CD14-positive monocyte (primary cell): ENCODE data around the gene GLOD5. TPM values are rescaled to one million over a fixed set of nuclear protein-coding genes. Genes with fewer than 3 reads are reported as not detected.
A peak's percentile ranks its signal among the peaks of the same experiment; 100 is the strongest.

Experiments
- DNase-seq, 3 donors: peaks; one replicate each; pipeline ENCODE4 v3.0.0-alpha.2; 2011 to 2022
- H2AFZ ChIP-seq: 2 replicates; pipeline ENCODE4 v1.6.0; 2012; ENCODE audit warnings: mild to moderate bottlenecking, low read depth, low read length, inconsistent platforms; ENCODE audit not compliant: insufficient read depth, poor library complexity, severe bottlenecking
- H3K27ac ChIP-seq, 2 donors: 1 replicate in 1 of 2; 2 replicates in 1 of 2; pipeline ENCODE4 v1.5.1; 2012 to 2013; ENCODE audit warnings: low read length in 2 of 2, control low read depth in 1 of 2, inconsistent platforms in 1 of 2, low read depth in 1 of 2, mild to moderate bottlenecking in 1 of 2
- H3K27me3 ChIP-seq, 2 donors: one replicate each; pipeline versions ENCODE4 v1.6.0 to v1.6.1; 2011 to 2013; ENCODE audit warnings: low read length in 2 of 2; ENCODE audit not compliant: control insufficient read depth in 2 of 2, insufficient read depth in 2 of 2
- H3K36me3 ChIP-seq, 2 donors: replicated peaks in 1 of 2; 1 replicate in 1 of 2; 2 replicates in 1 of 2; pipeline versions ENCODE4 v1.5.1 to v1.6.1; 2012 to 2013; ENCODE audit warnings: low read length in 2 of 2, control low read depth in 1 of 2, inconsistent platforms in 1 of 2, mild to moderate bottlenecking in 1 of 2; ENCODE audit not compliant: insufficient read depth in 2 of 2, control insufficient read depth in 1 of 2
- H3K4me1 ChIP-seq, 2 donors: 1 replicate in 1 of 2; 2 replicates in 1 of 2; pipeline versions ENCODE4 v1.5.1 to v1.6.1; 2012 to 2013; ENCODE audit warnings: low read length in 2 of 2, control low read depth in 1 of 2, inconsistent platforms in 1 of 2, mild to moderate bottlenecking in 1 of 2, moderate library complexity in 1 of 2; ENCODE audit not compliant: insufficient read depth in 2 of 2, control insufficient read depth in 1 of 2
- H3K4me2 ChIP-seq: replicated peaks from 2 replicates; pipeline ENCODE3; 2012; ENCODE audit warnings: low read length, moderate library complexity, mild to moderate bottlenecking; ENCODE audit not compliant: poor library complexity, severe bottlenecking; ENCODE audit errors: extremely low read depth
- H3K4me3 ChIP-seq, 3 experiments: fragments of 200-600 bp in 1 of 3; sonication (generic) in 1 of 3; replicated peaks in 1 of 3; 1 replicate in 2 of 3; 2 replicates in 1 of 3; pipeline ENCODE4 v1.5.1; 2011 to 2013; ENCODE audit warnings: low read length in 3 of 3, mild to moderate bottlenecking in 3 of 3, control low read depth in 2 of 3, low read depth in 2 of 3, inconsistent platforms in 1 of 3, moderate library complexity in 1 of 3
- H3K79me2 ChIP-seq: 2 replicates; pipeline ENCODE4 v1.6.0; 2012; ENCODE audit warnings: mild to moderate bottlenecking, control low read depth, inconsistent platforms, low read length, moderate library complexity; ENCODE audit not compliant: insufficient read depth
- H3K9ac ChIP-seq: 2 replicates; pipeline ENCODE4 v1.6.0; 2017; ENCODE audit warnings: low read length, mild to moderate bottlenecking; ENCODE audit not compliant: insufficient read depth, poor library complexity, severe bottlenecking
- H3K9me3 ChIP-seq, 2 donors: replicated peaks in 1 of 2; 1 replicate in 1 of 2; 2 replicates in 1 of 2; pipeline versions ENCODE4 v1.5.1 to v1.6.1; 2012 to 2013; ENCODE audit warnings: low read length in 2 of 2, control low read depth in 1 of 2; ENCODE audit not compliant: control insufficient read depth in 1 of 2, insufficient read depth in 1 of 2
- H4K20me1 ChIP-seq: 2 replicates; pipeline ENCODE4 v1.6.0; 2012; ENCODE audit warnings: mild to moderate bottlenecking, low read length, control low read depth, moderate library complexity; ENCODE audit not compliant: insufficient read depth
- H3K27ac Mint-ChIP-seq, 7 donors: one replicate each; pipeline ENCODE4 v1.8.0; 2020; ENCODE audit warnings: mild to moderate bottlenecking in 7 of 7, mixed read lengths in 7 of 7, moderate library complexity in 6 of 7, inconsistent platforms in 2 of 7
- H3K27me3 Mint-ChIP-seq, 3 donors: one replicate each; pipeline ENCODE4 v1.8.0; 2021 to 2022; ENCODE audit warnings: low read depth in 3 of 3, mild to moderate bottlenecking in 3 of 3, mixed read lengths in 3 of 3, moderate library complexity in 3 of 3, inconsistent platforms in 1 of 3
- H3K36me3 Mint-ChIP-seq, 2 donors: one replicate each; pipeline ENCODE4 v1.8.0; 2020; ENCODE audit warnings: mixed read lengths in 2 of 2, inconsistent platforms in 1 of 2, mild to moderate bottlenecking in 1 of 2
- H3K4me1 Mint-ChIP-seq: one replicate; pipeline ENCODE4 v1.8.0; 2020; ENCODE audit warnings: mild to moderate bottlenecking, mixed read lengths
- H3K4me3 Mint-ChIP-seq, 2 donors: one replicate each; pipeline ENCODE4 v1.8.0; 2020; ENCODE audit warnings: mild to moderate bottlenecking in 2 of 2, mixed read lengths in 2 of 2, moderate library complexity in 1 of 2
- H3K9me3 Mint-ChIP-seq, 7 donors: one replicate each; pipeline ENCODE4 v1.8.0; 2020 to 2022; ENCODE audit warnings: mixed read lengths in 7 of 7, mild to moderate bottlenecking in 6 of 7, moderate library complexity in 6 of 7, inconsistent platforms in 2 of 7
- CTCF ChIP-seq: fragments of 200-600 bp; IDR thresholded peaks from one replicate; pipeline ENCODE4 v1.8.0; 2022; ENCODE audit warnings: antibody characterized with exemption, mild to moderate bottlenecking
- WGBS: methylation state at CpG from one replicate; pipeline ENCODE4 v1.1.5; 2013; ENCODE audit warnings: missing lambda C conversion rate; ENCODE audit not compliant: insufficient coverage; 5-methylcytosine and 5-hydroxymethylcytosine counted together
- intact Hi-C, 2 donors: fragments of 100-400 bp; cut with micrococcal nuclease; formaldehyde crosslinking; loops; one replicate each; pipeline versions ENCODE4 v1.15.0 to v1.15.1; 2023
- polyA plus RNA-seq, 3 donors: library from polyadenylated mRNA; depleted of rRNA in 1 of 3; unstranded in 2 of 3; stranded (reverse) in 1 of 3; fragments of 300-500 nt in 2 of 3; fragments of >200 nt in 1 of 3; fragmentation: Illumina TruSeq in 2 of 3; gene quantifications; 1 replicate in 2 of 3; 2 replicates in 1 of 3; pipeline ENCODE4 v1.2.3, GENCODE V29; 2012 to 2021

GLOD5 gene
- polyA plus RNA-seq, 3 donors: not detected

DNA sequence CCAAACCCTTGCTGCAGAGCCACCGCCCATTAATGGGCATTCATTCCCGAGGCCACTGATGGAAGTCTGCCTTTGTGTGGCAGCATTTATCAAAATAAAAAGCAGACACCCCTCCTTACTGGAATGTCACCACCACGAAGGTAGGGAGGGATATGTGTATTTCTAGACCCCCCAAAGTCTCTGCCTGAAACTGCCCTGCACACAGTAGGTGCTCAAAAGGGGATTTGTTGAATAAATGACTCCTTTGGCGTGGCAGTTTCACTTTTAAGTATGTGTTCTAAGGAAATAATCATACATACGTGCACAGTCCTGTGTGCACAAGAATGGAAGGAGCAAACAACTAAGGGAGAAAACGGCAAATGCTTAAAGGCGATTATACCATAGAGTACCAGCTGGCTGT is 23.6 kb upstream of the GLOD5 start:
- Histone ChIP-seq H3K4me1 (peaks cover 7 to 11% of the 10 kb centered on the region in 2 donors), H3K36me3 (no peaks in the 10 kb centered on the region), H3K27ac (peak overlapping the region; percentile 86 to 91), H2AFZ (peak overlapping the region; percentile 69), H3K79me2 (no peaks in the 10 kb centered on the region), H3K4me2 (peak overlapping the region; percentile 70), H4K20me1 (no peaks in the 10 kb centered on the region), H3K4me3 (peak overlapping the region; percentile 65 to 77 (median 68)), H3K9me3 (no peaks in the 10 kb centered on the region), H3K9ac (peak overlapping the region; percentile 82), H3K27me3 (no peaks in the 10 kb centered on the region)
- H3K27ac Mint-ChIP-seq: peak overlapping the region; percentile 89 to 96 (median 93)
- peaks cover 0 to 6% (median 0%) of the 10 kb centered on the region in 7 donors for H3K9me3 Mint-ChIP-seq
- H3K4me1 Mint-ChIP-seq: peaks cover 16% of the 10 kb centered on the region
- peaks cover 0 to 7% (median 1%) of the 10 kb centered on the region in 3 donors for H3K27me3 Mint-ChIP-seq
- no peak for DNase-seq
- 100% methylated on average over 1 of the region's 7 CpGs for WGBS
- no peak for TF ChIP-seq CTCF
- intact Hi-C loops: loop anchor here in 1 of 2 donors (5.0 kb wide), 1 partner anchor 64 kb away; the partner anchor contains the start of gene HDAC6
- no peaks in the 10 kb centered on the region for H3K36me3 Mint-ChIP-seq
- peak overlapping the region; percentile 77 to 95 for H3K4me3 Mint-ChIP-seq

DNA sequence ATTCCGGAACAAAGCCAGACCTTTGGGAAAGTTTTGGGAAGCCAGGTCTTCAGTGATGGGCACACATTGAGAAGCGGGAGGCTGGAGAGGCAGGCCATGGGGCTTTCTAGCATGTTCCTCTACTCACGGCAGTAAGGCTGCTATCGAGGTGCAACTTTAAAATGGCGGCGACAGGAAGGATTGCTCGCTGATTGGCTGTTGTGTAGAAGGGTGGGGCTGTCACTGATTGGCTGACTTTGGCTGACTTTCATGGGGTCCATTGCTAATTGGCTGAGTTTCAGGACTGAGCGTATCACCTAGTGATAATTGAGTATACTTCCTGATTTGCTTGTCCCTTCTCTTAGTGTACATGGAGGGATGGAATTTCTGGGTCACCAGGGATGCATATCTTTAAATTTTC is 19.7 kb upstream of the GLOD5 start:
- Histone ChIP-seq H3K4me2 (no peak overlapping the region), H2AFZ (no peak overlapping the region), H4K20me1 (no peaks in the 10 kb centered on the region), H3K4me1 (peaks cover 7 to 10% of the 10 kb centered on the region in 2 donors), H3K36me3 (no peaks in the 10 kb centered on the region), H3K9me3 (no peaks in the 10 kb centered on the region), H3K4me3 (no peak overlapping the region), H3K27ac (no peak overlapping the region), H3K9ac (no peak overlapping the region), H3K79me2 (no peaks in the 10 kb centered on the region), H3K27me3 (no peaks in the 10 kb centered on the region)
- H3K4me1 Mint-ChIP-seq: peaks cover 16% of the 10 kb centered on the region
- no peak for DNase-seq
- no peaks in the 10 kb centered on the region for H3K36me3 Mint-ChIP-seq
- TF ChIP-seq CTCF: no peak
- peaks cover 0 to 6% (median 0%) of the 10 kb centered on the region in 7 donors for H3K9me3 Mint-ChIP-seq
- H3K4me3 Mint-ChIP-seq: no peak overlapping the region
- peaks cover 0 to 6% (median 1%) of the 10 kb centered on the region in 3 donors for H3K27me3 Mint-ChIP-seq
- no peak overlapping the region for H3K27ac Mint-ChIP-seq
- 100% methylated on average over 3 of the region's 8 CpGs for WGBS
- intact Hi-C loops: loop anchor here in 1 of 2 donors (10.0 kb wide), 1 partner anchor 53 kb away; no protein-coding TSS in a partner anchor
